Embryonic facial prominence (tissue), 1 donor: ENCODE results near the gene COL19A1.
"Not testable (repeated sequence)": the region's sequence is repeated elsewhere in the genome, so short reads cannot be mapped to it uniquely, and the experiment has no call there.

Experiments used
- DNase-seq: peaks from one replicate; pipeline ENCODE4 v3.0.0-alpha.2; 2016; ENCODE audit errors: extremely low spot score

Gene COL19A1

DNA sequence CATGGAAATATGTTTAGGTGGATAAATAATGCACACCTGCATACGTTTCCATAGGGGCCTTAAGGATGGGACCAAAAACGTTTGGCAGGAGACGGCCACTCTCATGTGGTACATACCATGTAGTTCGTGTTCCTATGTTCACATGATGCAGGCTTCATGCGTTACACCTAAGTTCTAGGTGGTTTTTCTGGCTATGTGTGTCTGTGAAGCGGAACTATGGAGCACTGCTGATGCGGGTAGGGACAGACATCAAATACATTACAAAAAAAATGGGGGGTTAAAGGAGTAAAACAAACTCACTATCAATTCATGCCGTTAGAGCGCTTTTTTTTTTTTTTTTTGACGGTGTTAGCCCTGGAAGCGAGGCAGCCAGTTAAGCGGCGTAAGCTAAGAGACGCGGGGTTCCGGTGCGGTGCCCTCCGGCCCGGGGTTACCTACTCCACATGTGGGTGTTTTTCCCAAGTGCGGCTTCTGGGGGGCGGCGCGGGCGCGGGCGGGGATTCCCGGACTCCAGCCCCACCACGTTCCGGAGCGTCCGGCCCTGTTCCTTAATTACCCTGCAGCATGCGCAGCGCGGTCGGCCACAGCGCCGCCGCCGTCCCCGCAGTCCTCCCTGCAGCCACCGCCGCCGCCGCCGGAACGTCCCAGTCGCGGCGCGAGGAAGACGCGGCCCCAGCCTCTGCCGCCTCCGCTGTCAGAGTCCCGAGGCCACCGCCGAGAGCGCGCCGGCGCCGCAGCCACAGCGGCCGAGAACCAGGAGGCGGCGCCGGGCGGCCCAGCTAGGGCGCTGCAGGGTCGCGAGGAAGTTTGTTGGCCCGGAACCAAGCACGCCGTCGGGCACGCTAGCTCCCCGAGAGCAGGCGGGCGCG is 648 bp downstream of the COL19A1 start:
- no peak for DNase-seq

DNA sequence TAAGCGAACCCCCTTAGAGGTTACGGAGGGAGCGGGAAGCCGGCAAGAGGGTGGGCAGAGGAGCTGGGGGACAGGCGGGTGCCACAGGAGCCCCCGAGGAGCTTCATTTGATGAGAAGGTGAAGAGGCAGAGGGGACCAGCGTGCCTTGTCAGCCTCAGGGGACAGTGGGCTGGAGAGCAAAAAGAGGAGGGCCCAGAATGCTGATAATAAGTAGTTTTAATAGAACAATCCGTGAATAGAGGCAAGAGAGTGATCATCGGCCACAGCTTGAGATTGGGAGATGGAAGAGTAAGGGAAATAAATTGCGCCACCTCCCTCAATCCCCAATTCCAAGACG is 1.3 kb downstream of the COL19A1 start:
- DNase-seq, result no peak

DNA sequence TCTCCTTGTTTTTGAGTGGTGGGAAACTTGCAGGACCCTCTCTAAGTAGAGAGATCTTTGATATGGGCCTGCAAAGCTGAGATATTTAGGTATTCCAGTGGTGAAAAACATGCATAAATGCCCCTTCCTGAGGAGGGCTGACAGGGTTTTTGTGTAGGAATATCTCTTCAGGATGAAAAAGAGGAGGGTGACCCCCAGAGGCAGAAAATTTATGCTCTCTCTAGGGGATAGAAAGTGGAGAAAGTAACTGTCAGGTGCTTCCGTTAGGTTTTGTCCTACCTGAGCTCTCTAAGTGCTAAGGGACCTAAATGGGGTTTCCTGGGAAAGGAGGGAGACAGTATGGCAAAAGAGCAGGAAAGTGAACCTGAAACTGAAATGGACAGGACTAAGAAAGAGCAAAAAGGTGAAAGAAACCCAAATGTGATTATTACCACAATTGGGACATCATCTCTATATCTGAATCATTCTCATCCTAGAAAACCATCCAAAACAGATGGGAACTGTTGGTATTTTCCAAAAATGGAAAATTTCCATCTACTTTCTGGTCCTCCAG is 2.0 kb downstream of the COL19A1 start:
- no peak for DNase-seq

DNA sequence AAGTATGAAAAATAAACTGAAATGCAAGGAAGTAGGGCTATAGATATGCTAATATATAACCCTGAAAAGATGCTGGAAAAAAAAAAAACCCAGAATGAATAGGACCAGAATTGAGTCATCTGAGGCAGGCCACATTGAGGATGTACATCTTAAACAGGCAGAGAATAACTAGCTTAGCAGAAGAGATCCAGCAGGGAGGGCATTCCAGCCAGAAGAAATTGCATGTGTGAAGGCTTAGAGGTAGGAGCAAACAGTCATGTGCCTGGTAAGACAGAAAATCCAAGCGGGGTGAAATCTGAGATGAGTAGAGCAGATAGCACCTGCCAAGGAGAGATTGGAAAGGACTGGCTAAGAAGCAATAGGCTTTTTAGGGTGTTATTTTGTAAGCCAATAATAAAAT is 2.6 kb downstream of the COL19A1 start:
- DNase-seq, result no peak

DNA sequence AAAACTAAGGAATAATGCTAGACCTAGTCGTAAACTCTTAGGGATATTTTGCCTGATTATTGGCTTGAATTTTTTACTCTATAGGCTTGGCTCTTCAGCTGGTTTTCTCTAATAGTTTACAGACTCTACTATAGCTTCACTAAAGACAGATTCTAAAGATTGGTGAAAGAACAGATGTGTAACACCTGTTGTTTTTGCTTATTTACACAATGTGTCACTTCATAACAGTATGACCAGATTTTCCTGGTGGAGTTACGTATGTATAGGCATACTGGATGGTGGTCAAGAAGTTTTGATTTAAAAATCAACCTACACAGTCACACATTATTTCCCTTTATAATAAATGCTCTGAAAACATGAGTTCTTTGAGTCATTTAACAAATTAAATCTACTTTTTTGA is 4.8 kb downstream of the COL19A1 start:
- no peak for DNase-seq

DNA sequence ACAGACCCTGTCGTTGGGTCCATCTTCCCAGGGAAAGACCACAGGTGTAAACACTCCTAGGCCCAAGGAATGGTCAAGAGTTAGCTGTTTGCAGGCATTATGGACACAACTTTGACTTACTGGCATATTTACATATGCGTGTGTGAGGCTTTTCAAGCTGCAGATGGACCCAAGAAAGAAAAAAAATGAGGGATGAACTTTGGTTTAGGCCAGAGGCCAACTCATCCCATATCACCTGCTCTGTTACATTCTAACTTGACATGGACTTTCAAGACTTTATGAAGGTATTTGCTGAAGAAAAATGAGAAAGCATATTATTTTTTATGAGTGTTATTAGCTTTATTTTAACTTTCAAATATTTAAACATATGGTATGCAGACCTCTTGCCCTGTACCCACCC is 6.9 kb downstream of the COL19A1 start:
- no peak for DNase-seq

DNA sequence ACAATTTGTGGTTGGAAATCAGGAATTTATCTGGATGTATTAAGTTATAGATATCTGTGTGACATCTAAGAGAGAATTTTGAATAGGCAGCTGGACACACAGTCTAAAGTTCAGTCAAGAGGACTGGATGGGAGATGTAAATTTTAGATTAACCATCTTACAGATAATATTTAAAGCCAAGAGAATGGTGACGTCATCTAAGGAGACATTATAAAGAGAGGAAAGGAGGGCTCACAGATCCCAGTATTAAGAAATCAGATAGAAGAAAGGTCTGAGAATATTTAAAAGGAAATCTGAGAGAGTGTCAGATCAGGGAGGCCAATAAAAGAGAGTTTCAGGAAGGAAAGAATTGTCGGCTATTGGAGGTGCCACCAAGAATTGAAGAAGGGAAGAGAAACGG is 9.4 kb downstream of the COL19A1 start:
- DNase-seq, result no peak

DNA sequence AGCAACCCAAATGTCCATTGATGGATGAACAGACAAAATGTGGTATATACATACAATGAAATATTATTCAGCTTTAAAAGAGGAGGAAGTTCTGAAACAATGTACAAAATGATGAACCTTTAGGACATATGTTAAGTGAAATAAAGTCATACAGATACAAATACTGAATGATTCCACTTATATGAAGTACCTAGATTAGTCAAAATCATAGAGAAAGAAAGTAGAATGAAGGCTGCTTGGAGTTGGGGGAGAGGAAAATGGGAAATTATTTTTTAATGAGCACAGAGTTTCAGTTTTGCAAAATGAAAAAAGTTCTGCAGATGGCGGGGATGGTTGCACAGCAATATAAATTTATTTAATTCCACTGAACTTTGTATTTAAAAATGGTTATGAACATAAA is 12.4 kb downstream of the COL19A1 start:
- no peak for DNase-seq

DNA sequence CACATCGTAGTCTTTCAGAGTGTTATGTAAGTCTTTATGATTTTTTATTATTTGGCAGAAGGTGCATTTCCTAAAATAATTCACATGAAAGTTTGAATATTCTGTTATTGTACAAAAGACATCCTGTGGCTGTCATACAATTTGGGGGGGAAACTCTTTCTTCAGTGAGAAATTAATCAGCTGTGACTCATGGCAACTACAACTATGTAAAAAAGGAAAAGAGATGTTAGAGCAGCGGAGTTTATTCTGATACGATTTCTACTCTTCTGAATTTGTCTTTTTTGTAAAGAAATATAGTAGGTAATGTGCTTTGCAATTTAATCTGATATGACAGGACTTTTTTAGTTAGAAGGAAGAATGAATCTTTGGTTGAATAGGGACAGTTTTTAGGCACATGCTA is 14.2 kb downstream of the COL19A1 start:
- DNase-seq, result no peak

DNA sequence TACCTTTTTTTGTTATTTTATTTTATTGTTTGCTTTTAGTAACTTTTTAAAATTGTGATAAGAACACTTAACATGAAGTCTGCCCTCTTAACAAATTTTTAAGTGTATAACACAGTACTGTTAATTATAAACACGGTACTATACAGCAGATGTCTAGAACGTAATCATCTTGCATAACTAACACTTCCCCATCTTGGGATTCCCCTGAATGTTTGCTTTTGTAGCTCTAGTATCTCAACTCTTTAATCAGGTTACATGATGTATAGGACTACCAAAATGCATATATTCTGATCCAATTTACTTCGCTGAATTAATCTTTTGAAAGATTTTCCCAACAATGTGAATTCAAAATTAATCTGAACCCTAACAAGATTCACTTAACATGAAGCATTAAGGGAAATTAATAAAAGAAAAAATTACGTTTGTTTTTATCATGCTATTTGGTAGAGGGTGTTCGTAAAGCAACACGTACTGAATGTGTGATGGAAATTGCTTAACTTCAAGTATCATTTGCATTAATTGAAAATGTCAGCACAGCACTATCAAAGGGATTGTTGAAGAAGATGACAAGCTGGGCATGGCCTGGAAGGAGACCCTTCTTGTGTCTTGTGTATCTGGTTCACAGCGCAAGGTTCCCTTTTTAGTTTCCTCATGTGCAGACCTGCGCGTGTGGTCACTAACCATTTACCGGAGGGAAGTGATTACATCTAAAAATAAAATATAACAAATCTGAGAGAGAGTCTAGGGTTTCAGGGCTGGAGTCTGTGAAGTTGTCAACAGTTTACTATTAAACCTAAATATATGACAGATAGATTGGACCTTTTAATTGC is 15.2 kb downstream of the COL19A1 start:
- no peak for DNase-seq

DNA sequence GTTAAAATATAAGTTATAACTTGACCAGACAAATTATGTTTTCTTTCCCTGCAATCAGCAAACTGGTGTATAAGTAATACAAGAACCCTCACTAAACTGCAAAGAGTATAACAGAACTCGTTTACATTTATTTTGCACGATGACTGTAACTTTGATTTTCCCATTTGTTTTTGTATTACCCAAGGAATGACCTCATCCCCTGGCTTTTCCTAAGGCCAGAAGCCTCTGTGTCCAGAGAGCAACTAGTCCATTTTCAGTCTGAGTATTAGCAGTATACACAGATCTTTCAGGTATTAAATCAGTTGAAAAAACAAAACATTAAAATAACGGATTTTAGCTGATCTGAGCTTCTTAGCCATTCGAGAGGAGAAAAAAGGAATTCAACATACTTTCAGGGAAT is 17.2 kb downstream of the COL19A1 start:
- DNase-seq, result no peak

DNA sequence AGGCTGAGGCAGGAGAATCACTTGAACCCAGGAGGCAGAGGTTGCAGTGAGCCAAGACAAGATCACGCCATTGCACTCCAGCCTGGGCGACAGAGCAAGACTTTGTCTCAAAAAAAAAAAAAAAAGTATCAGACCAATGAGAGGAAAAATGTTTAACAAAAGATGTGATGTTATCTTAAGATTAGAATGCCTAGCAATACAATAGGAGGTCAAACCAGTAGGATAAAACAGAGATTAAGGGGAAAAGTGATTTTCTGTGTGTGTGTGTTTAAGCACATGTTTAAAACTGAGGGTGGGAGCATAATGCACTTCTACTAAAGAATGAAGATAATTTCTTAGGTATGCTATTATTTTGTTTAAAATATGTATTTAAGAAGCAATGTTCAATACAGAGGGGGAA is 17.9 kb downstream of the COL19A1 start:
- no peak for DNase-seq

DNA sequence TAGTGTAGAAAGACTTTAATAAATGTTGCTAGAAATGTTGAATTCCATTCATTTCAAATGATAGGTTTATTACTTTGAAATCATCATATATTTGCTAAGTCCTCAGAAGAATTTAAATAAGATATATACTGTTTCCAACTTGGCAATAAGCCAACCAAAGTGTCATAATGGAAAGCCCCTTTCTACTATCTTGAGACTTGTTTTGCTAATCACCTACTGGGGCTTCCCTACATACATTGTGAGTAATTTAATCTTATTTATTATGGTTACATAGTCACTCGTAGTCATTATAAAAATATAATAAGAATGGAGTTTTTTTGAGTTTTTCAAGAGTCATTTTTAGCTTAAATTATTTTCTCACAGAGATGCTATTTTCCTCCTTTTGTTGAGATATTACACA is 20.7 kb downstream of the COL19A1 start:
- DNase-seq, result no peak

DNA sequence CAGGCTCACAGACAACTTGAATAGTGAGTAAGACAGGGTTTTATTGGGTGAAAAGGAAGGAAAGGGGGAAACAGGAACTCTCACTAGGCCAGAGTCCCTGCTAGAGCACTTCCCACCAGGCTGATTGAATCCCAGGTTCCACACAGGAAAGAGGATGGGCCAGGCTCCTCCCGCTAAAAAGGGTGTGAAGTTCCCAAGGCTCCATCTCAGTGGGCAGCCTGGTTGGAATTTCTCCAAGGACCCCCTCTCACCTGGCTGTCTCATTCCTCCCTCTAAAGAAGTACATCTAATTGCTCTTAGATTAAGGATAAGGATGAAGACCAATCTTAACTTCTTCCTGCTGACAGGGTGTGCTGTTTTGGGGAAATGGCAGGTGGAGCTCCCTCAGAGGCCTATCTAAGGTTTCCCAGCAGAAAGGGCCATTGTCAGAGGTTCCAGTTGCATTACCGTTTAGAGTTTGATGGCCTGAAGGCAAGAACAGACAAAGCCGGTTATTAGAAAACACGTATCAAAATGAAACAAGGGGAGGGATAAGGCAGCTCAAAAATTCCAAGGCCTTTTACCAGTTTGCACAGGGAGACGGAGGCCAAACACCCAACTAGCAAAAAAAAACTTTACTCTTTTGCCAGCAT is 21.5 kb downstream of the COL19A1 start:
- DNase-seq, result no peak

DNA sequence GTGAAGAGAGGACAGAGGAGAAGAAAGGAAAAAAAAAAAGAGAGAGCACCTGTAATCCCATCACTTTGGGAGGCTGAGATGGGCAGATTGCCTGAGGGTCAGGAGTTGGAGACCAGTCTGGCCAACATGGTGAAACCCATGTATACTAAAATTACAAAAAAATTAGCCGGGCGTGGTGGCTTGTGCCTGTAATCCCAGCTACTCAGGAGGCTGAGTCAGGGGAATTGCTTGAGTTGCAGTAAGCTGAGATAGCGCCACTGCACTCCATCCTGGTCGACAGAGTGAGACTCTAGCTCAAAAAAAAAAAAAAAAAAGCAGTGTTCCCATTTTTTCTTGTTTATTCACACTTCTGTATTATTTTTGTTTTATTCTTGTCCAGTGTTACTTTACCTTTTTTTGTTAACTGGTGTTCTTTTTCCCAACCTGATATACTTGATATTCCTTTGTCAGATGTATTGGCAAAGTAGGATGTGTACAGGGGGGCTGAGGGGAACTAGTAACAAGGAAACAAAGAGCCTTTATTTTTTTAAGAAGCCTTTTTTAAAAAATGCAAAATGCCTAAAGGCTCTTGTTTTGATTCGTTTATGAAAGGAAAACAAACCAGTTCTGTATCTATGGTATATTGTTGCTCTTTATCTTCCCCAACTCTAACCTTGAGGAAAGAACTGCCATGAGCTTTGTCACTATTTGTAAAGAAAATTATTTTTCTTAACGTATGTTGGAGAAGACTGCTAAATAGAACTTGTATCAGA is 22.3 kb downstream of the COL19A1 start:
- DNase-seq, result no peak

DNA sequence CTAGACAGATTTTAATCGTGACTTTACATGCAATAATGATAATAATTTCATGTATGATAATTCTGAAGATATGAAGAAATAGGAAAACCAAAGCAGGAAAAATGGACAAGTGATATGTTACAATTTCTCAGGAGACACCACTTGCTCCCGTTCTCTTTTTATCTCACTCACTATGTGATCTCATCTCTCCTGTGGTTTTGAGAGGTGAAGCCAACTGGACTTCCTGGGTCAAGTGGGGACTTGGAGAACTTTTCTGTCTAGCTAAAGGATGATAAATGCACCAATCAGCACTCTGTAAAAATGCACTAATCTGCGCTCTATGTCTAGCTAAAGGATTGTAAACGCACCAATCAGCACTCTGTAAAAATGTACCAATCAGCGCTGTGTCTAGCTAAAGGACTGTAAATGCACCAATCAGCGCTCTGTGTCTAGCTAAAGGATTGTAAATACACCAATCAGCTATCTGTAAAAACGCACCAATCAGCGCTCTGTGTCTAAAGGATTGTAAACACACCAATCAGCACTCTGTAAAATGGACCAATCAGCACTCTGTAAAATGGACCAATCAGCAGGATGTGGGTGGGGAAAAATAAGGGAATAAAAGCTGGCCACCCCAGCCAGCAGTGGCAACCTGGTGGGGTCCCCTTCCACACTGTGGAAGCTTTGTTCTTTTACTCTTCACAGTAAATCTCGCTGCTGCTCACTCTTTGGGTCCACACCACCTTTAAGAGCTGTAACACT is 23.0 kb downstream of the COL19A1 start:
- DNase-seq, result not testable (repeated sequence)

DNA sequence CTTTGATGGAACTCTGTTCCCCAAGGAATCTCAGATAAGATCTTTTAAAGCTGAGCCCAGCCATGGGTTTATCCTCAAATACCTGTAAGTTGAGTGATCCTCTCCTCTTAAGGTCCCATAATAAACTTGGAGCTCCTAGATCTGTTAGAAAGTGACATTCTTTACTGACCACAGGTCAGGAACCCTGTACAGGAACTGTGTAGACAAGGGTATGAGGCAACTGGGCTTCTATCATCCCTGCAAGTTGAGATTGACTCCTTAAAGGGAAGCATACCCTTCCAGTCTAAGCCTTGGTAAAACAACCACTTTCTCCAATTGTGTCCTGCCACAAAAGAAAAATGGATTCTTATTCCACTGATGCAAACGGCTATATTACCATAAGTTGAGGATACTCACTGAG is 26.2 kb downstream of the COL19A1 start:
- not testable (repeated sequence) for DNase-seq

DNA sequence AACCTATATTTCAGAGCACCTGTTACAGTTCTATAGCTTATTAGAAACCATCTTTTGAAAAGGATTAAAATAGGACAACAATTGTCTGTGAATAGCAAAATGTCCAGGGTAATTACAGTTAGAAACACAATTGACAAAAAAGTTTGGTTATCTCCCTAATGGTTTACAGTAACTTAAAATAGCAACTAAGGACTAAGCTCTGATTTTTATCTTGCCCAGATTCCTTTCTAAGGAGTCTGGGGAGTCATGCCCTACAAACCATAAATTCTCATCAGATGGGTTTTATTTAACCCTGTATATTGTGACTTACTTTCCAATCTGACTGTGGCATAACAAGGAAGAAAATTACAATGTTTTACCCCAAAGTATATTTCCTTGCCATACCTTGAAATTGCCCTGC is 26.9 kb downstream of the COL19A1 start:
- not testable (repeated sequence) for DNase-seq

DNA sequence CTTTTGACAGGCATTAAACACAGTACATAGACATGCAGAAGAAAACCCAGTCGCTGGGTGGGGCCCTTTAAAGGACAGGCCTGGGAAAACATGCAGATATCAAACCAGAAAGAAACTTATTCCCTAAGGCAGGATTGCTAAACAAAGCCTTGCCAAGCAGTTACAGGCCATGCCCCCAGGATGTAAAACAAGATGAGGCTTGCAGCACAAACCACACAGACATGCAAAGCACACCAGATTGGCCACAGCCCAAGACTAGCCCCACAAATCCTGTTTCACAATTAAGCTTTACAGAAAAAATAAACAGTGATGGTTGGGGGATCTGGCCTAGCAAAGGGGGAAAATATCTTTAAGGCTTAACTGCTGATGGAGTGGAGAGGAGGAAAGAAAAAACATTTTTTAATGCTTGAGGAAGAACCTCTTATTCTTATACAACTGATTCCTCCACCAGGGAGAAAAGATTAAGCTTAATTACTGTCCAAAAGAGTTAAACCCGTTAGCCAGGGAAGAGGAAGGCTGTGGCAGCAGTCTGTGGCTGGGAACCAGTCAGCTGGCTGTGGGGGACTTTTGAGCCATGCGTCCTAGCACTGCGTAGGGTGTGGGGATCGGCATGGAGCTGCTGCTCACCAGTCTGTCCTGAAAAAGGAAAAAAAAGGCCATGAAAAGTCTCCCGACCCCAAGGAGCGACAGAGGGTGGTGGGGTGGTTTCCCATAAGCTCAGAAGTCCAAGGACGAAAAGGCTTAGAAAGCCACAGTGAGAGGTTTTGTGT is 28.4 kb downstream of the COL19A1 start:
- DNase-seq, result no peak

DNA sequence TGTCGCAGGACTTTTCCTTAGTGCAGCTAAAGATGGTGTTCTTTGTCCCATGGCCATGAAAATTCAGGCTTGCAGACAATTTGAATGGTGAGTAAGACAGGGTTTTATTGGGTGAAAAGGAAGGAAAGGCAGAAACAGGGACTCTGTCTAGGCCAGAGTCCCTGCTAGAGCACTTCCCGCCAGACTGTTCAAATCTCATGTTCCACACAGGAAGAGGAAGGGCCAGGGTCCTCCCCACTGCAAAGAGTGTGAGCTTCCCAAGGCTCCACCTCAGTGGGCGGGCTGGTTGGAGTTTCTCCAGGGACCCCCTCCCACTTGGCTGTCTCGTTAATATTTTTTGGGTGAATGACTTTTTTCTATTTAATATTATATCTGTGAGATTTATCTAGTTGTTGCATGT is 29.0 kb downstream of the COL19A1 start:
- no peak for DNase-seq
